ENCODE results near the gene ZDHHC22.

The ZDHHC22 gene

GRCh38 chr14:77122526-77123125 is 19.0 kb downstream of the ZDHHC22 start:
- DNase-seq (ENCODE audit: low read depth), result no peak
- no peak overlapping the region for H3K4me3 ChIP-seq (ENCODE audit: low read depth, low read length)
- TF ChIP-seq CTCF (IDR thresholded peaks at IDR 0.05; ENCODE audit: low read depth, low read length, missing control alignments), result no peak

GRCh38 chr14:77120771-77121743 is 20.5 kb downstream of the ZDHHC22 start:
- no peak for TF ChIP-seq CTCF (IDR thresholded peaks at IDR 0.05; ENCODE audit: low read depth, low read length, missing control alignments)
- H3K4me3 ChIP-seq (ENCODE audit: low read depth, low read length), result peak overlapping the region; percentile 1; the same call in 1 of the 2 replicates
- peak; percentile 90 for DNase-seq (ENCODE audit: low read depth)

- no peak for TF ChIP-seq CTCF (IDR thresholded peaks at IDR 0.05; ENCODE audit: low read depth, low read length, missing control alignments)
- no peak for DNase-seq (ENCODE audit: low read depth)
- no peak overlapping the region for H3K4me3 ChIP-seq (ENCODE audit: low read depth, low read length)
These were observed 21.7 kb downstream of the ZDHHC22 start for GRCh38 chr14:77119851-77120250.

GRCh38 chr14:77116172-77116817 is 25.3 kb downstream of the ZDHHC22 start:
- DNase-seq (ENCODE audit: low read depth), result no peak
- H3K4me3 ChIP-seq (ENCODE audit: low read depth, low read length), result no peak overlapping the region
- no peak for TF ChIP-seq CTCF (IDR thresholded peaks at IDR 0.05; ENCODE audit: low read depth, low read length, missing control alignments)

- DNase-seq (ENCODE audit: low read depth), result no peak
- no peak overlapping the region for H3K4me3 ChIP-seq (ENCODE audit: low read depth, low read length)
- TF ChIP-seq CTCF (IDR thresholded peaks at IDR 0.05; ENCODE audit: low read depth, low read length, missing control alignments), result no peak
These were observed 27.0 kb downstream of the ZDHHC22 start for GRCh38 chr14:77114609-77115008.

- H3K4me3 ChIP-seq (ENCODE audit: low read depth, low read length), result no peak overlapping the region
- no peak for TF ChIP-seq CTCF (IDR thresholded peaks at IDR 0.05; ENCODE audit: low read depth, low read length, missing control alignments)
- no peak for DNase-seq (ENCODE audit: low read depth)
These were observed 27.9 kb downstream of the ZDHHC22 start for GRCh38 chr14:77113644-77114043.
